Caco-2 (cell line): ENCODE data around the gene SNAPC4. TPM values are rescaled to one million over a fixed set of nuclear protein-coding genes. Genes with fewer than 3 reads are reported as not detected.

Source experiments
- BruUV-seq: library from RNA; stranded (reverse); fragments of 400-500 nt; replicated peaks from 2 replicates; lab custom pipeline; 2021; lab: Mats Ljungman, UMichigan
- CTCF ChIA-PET: fragments of 300-600 bp; sonication (Branson Sonifier 250); formaldehyde crosslinking; loops from one replicate; lab custom pipeline; 2022; ENCODE audit warnings: antibody characterized with exemption; lab: Charles Lee
- POLR2A ChIA-PET: fragments of 300-600 bp; sonication (Branson Sonifier 250); formaldehyde crosslinking; loops from one replicate; lab custom pipeline; 2022; ENCODE audit warnings: antibody characterized with exemption; lab: Charles Lee
- DNase-seq, 2 experiments: peaks; one replicate each; pipeline versions ENCODE4 v3.0.0 to v3.0.0-alpha.2; 2020 to 2022
- H3K27me3 ChIP-seq: replicated peaks from 2 replicates; pipeline ENCODE4 v1.6.0; 2011; ENCODE audit warnings: low read length; ENCODE audit not compliant: control insufficient read depth, insufficient read depth
- H3K36me3 ChIP-seq: 2 replicates; pipeline ENCODE4 v1.5.1; 2011; ENCODE audit warnings: low read length; ENCODE audit not compliant: control insufficient read depth, insufficient read depth
- H3K4me1 ChIP-seq: fragments of 250-450 bp; sonication (Bioruptor Pico); 2 replicates; pipeline ENCODE4 v1.5.1; 2020; ENCODE audit warnings: mild to moderate bottlenecking
- H3K4me3 ChIP-seq: 2 replicates; pipeline ENCODE4 v1.5.1; 2011; ENCODE audit warnings: low read depth, mild to moderate bottlenecking, control low read depth, low read length
- H3K9me3 ChIP-seq: fragments of 250-450 bp; sonication (Bioruptor Pico); 2 replicates; pipeline ENCODE4 v1.5.1; 2020; ENCODE audit warnings: mild to moderate bottlenecking, moderate library complexity
- H3K27ac Mint-ChIP-seq: one replicate; pipeline ENCODE4 v1.8.0; 2022; ENCODE audit warnings: mixed read lengths; ENCODE audit not compliant: unreplicated experiment
- H3K27me3 Mint-ChIP-seq: one replicate; pipeline ENCODE4 v1.8.0; 2022; ENCODE audit warnings: mixed read lengths; ENCODE audit not compliant: insufficient read depth, unreplicated experiment
- H3K36me3 Mint-ChIP-seq: one replicate; pipeline ENCODE4 v1.8.0; 2022; ENCODE audit warnings: mild to moderate bottlenecking, mixed read lengths; ENCODE audit not compliant: insufficient read depth, unreplicated experiment
- H3K4me1 Mint-ChIP-seq: one replicate; pipeline ENCODE4 v1.8.0; 2022; ENCODE audit warnings: low read depth, mixed read lengths; ENCODE audit not compliant: unreplicated experiment
- H3K4me3 Mint-ChIP-seq: one replicate; pipeline ENCODE4 v1.8.0; 2022; ENCODE audit warnings: mild to moderate bottlenecking, moderate library complexity, mixed read lengths; ENCODE audit not compliant: unreplicated experiment
- H3K9me3 Mint-ChIP-seq: one replicate; pipeline ENCODE4 v1.8.0; 2022; ENCODE audit warnings: mixed read lengths; ENCODE audit not compliant: unreplicated experiment
- intact Hi-C: fragments of 100-400 bp; cut with micrococcal nuclease; formaldehyde crosslinking; loops from one replicate; pipeline ENCODE4 v1.10.0; 2022; ENCODE audit not compliant: unreplicated experiment
- total RNA-seq: library from RNA; stranded (reverse); gene quantifications from 2 replicates; pipeline ENCODE4 v1.2.3, GENCODE V29; 2022
- TF ChIP-seq, protein P1 (sequence below), 2 experiments: fragments of 200-600 bp in 1 of 2; IDR thresholded peaks; 1 replicate in 1 of 2; 2 replicates in 1 of 2; pipeline versions ENCODE4 v1.5.1 to v1.8.0; 2011 to 2022; ENCODE audit warnings: antibody characterized with exemption in 1 of 2, control low read depth in 1 of 2, inconsistent platforms in 1 of 2, low read depth in 1 of 2, low read length in 1 of 2, mild to moderate bottlenecking in 1 of 2, moderate library complexity in 1 of 2; ENCODE audit not compliant: insufficient read depth in 1 of 2, severe bottlenecking in 1 of 2, unreplicated experiment in 1 of 2

SNAPC4 gene
- total RNA-seq, 1 experiment from 2014 or later: 15.3 TPM

DNA sequence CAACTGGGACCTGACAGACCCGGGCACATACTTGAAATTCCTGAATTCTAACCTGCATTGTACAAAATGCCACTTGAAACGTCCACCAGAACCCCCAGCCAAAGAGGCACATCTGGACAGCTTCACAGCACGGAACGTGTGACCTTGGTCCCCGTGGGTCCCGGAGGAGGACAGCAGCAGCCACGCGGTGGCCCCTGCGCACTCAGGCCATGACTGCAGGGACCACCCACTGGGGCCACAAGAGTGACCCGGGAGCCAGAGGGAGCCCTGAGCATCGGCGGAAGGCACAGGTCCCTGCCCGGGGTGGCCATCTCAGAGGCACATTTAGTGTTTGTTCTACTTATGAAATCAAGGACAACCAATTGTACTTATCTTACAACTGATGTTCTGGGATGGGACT is 2.1 kb upstream of the SNAPC4 start:
- no peaks in the 10 kb centered on the region for H3K27me3 ChIP-seq
- no peaks in the 10 kb centered on the region for H3K4me1 ChIP-seq
- ChIA-PET CTCF (interaction anchor here (1.8 kb wide), 1 partner anchor 37 kb away, joined by 4 read pairs; no protein-coding TSS in a partner anchor), POLR2A (no interaction called here)
- no peak for DNase-seq
- H3K36me3 ChIP-seq: no peaks in the 10 kb centered on the region
- H3K27ac Mint-ChIP-seq: no peak overlapping the region
- BruUV-seq: no TSS peak
- no peak overlapping the region for H3K4me3 Mint-ChIP-seq
- H3K4me1 Mint-ChIP-seq: peaks cover 20% of the 10 kb centered on the region
- TF ChIP-seq, protein P1, sequence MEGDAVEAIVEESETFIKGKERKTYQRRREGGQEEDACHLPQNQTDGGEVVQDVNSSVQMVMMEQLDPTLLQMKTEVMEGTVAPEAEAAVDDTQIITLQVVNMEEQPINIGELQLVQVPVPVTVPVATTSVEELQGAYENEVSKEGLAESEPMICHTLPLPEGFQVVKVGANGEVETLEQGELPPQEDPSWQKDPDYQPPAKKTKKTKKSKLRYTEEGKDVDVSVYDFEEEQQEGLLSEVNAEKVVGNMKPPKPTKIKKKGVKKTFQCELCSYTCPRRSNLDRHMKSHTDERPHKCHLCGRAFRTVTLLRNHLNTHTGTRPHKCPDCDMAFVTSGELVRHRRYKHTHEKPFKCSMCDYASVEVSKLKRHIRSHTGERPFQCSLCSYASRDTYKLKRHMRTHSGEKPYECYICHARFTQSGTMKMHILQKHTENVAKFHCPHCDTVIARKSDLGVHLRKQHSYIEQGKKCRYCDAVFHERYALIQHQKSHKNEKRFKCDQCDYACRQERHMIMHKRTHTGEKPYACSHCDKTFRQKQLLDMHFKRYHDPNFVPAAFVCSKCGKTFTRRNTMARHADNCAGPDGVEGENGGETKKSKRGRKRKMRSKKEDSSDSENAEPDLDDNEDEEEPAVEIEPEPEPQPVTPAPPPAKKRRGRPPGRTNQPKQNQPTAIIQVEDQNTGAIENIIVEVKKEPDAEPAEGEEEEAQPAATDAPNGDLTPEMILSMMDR (IDR thresholded peaks at IDR 0.05; ENCODE audit: insufficient read depth in 1 of 2, low read depth in 1 of 2, low read length in 1 of 2, severe bottlenecking in 1 of 2, unreplicated experiment in 1 of 2): no peak
- H3K9me3 ChIP-seq: no peaks in the 10 kb centered on the region
- no peaks in the 10 kb centered on the region for H3K27me3 Mint-ChIP-seq
- peaks cover 76% of the 10 kb centered on the region for H3K36me3 Mint-ChIP-seq
- H3K9me3 Mint-ChIP-seq: no peaks in the 10 kb centered on the region
- no peak overlapping the region for H3K4me3 ChIP-seq
- intact Hi-C loops: no loop called here

DNA sequence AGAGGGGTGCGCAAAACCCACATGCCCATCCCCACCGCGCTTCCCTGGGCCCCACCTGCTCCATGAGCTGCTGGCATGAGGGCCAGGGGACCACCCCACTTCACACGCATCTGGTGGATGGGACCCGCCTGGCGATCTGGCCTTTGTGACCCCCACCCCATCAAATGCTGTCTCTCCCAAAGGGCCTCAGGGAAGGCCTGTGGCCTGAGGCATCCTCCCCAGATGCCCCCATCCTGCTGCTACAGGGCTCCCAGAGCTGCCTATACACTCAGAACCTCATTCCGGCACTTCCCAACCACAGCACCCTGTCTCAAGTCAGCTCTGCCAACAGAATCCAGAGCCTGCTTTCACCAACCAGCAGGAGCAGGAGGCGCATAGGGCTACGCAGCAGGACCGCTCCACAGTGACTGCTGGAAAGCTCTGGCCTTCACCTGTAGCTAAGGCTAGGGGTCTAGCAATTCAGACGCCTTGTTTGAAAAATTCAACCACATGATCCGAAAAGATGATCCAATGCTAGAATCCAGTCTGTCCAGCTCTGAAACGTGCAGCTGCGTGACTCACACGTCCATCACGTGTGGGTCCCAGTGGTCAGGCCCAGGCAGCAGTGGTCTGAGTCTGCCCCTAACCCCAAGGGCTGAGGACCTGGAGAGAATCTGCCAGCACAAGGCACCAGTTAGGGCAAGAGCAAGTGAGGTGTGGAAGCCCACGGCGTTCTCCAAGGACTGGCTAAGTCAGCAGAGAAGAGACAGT is 1.4 kb upstream of the SNAPC4 start:
- Mint-ChIP-seq H3K36me3 (peaks cover 83% of the 10 kb centered on the region), H3K4me3 (peak overlapping the region; percentile 42), H3K27ac (peak overlapping the region; percentile 90), H3K9me3 (no peaks in the 10 kb centered on the region), H3K4me1 (peaks cover 20% of the 10 kb centered on the region), H3K27me3 (no peaks in the 10 kb centered on the region)
- POLR2A ChIA-PET: interaction anchor here (1.1 kb wide), 1 partner anchor 9 kb away, joined by 4 read pairs; the partner anchor contains the start of genes ENTR1 and PMPCA
- no TSS peak for BruUV-seq
- Histone ChIP-seq H3K27me3 (no peaks in the 10 kb centered on the region), H3K4me1 (no peaks in the 10 kb centered on the region), H3K4me3 (no peak overlapping the region), H3K9me3 (no peaks in the 10 kb centered on the region), H3K36me3 (no peaks in the 10 kb centered on the region)
- DNase-seq: no peak
- TF ChIP-seq, protein P1 (IDR thresholded peaks at IDR 0.05; ENCODE audit: insufficient read depth in 1 of 2, low read depth in 1 of 2, low read length in 1 of 2, severe bottlenecking in 1 of 2, unreplicated experiment in 1 of 2): no peak
- intact Hi-C loops: no loop called here
- CTCF ChIA-PET: interaction anchor here (0.6 to 1.8 kb wide), 6 partner anchors 8 to 101 kb away, joined by 3 to 7 read pairs (median 4); no protein-coding TSS in a partner anchor

DNA sequence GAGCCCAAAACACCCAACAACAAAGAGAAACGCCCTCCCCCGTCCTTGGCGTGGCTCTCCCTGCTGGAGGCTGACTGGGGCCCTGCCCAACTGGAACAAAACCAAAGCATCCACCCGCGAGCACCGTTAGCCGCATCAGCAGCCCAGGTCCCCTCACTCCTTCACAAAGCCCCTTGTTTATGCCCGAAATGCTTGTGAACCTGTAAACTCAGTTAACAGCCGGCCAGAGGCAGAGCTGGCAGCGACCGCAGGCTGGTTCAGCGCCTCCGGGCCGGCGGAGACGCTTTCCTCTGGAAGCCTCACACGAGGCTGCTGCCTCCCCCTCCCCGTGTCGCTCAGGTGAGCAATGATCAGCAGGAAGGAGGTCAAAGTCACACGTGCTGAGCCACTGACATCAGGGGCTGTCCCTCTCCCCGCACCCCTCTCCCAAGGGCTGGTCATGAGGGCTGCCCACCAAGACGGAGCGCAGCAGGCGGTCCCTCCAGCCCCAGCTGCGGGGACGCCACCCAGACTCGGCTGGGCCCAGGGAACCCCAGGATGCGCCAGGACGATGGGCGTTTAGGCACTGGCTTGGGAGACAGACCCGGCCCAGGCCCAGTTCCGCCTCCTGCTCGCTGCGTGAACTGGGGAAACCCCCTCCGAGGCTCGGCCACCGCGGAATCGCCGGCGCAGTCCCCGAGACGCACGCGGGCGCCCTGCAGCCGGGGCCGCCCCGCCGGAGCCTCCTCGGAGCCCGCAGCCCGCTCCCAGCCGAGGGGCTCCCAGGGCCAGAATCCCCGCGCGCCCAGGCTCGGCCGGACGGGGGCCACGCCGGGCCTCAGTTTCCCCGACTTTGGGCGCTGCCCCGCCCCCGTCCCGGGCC is 563 bp downstream of the SNAPC4 start:
- peaks cover 20% of the 10 kb centered on the region for H3K4me1 Mint-ChIP-seq
- H3K27me3 ChIP-seq: no peaks in the 10 kb centered on the region
- ChIA-PET CTCF (no interaction called here), POLR2A (interaction anchor here (0.5 kb wide), 1 partner anchor 65 kb away, joined by 12 read pairs; no protein-coding TSS in a partner anchor)
- H3K9me3 ChIP-seq: no peaks in the 10 kb centered on the region
- no peaks in the 10 kb centered on the region for H3K4me1 ChIP-seq
- no peaks in the 10 kb centered on the region for H3K36me3 ChIP-seq
- peak overlapping the region; percentile 91 for H3K4me3 Mint-ChIP-seq
- H3K27ac Mint-ChIP-seq: peak overlapping the region; percentile 76
- no TSS peak for BruUV-seq
- intact Hi-C loops: loop anchor here (1.0 to 5.0 kb wide), 3 partner anchors 37 to 87 kb away; partner anchors contain the start of gene DNLZ
- TF ChIP-seq, protein P1 (IDR thresholded peaks at IDR 0.05; ENCODE audit: insufficient read depth in 1 of 2, low read depth in 1 of 2, low read length in 1 of 2, severe bottlenecking in 1 of 2, unreplicated experiment in 1 of 2): no peak
- peak in 1 of 2 experiments; percentile 39 for DNase-seq
- H3K36me3 Mint-ChIP-seq: peaks cover 76% of the 10 kb centered on the region
- H3K27me3 Mint-ChIP-seq: no peaks in the 10 kb centered on the region
- no peaks in the 10 kb centered on the region for H3K9me3 Mint-ChIP-seq
- H3K4me3 ChIP-seq: peak overlapping the region; percentile 96
